HG03159 (cell line): Measurements from ENCODE around the gene AEBP2.
"Not testable (repeated sequence)": the region's sequence is repeated elsewhere in the genome, so short reads cannot be mapped to it uniquely, and the experiment has no call there.

Source experiments
- ATAC-seq: cut with Tn5 transposase; IDR thresholded peaks from one replicate; pipeline ENCODE4 v1.9.1; 2021; ENCODE audit warnings: mild to moderate bottlenecking, moderate library complexity; ENCODE audit not compliant: unreplicated experiment

AEBP2 gene

DNA sequence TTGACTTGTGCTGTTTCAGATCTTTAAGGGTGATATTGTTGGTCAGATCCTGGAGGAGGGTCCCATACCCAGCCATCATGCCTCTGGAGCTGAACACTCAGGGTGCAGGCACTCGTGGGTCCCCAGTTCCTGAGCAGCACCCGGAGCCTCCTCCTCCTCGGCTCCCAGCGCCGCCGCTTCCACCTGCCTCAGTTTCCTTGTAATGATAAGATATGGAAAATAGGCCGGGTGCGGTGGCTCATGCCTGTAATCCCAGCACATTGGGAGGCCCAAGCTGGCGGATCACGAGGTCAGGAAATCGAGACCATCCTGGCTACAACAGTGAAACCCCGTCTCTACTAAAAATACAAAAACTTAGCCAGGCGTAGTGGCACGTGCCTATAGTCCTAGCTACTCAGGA, 20.2 kb upstream of the AEBP2 start:
- no peak for ATAC-seq

DNA sequence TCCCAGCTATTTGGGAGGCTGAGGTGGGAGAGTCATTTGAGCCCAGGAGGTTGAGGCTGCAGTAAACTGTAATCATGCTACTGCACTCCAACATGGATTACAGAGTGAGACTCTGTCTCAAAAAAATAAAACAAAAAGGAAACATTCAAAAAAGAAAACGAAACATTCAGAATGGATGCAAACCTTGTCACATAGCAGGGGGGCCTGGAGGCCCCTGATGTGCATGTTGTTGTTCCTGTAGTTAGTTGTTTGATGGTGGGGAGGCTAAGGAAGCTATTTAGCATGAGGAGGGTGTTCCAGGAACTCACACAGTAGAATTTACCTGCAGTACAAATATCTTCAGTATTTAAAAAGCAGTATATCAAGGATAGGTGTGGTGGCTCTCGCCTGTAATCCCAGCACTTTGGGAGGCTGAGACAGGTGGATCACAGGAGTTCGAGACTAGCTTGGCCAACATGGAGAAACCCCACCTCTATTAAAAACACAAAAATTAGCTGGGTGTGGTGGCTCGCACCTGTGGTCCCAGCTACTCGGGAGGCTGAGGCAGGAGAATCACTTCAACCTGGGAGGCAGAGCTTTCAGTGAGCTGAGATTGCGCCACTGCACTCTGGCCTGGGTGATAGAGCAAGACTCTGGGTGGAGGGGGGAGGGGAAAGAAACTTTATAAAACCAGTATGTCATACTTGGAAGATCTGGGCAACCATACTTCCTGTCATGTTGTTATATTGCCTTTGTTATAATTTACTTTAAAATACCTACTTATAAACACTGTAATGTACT, 17.6 kb upstream of the AEBP2 start:
- no peak for ATAC-seq

DNA sequence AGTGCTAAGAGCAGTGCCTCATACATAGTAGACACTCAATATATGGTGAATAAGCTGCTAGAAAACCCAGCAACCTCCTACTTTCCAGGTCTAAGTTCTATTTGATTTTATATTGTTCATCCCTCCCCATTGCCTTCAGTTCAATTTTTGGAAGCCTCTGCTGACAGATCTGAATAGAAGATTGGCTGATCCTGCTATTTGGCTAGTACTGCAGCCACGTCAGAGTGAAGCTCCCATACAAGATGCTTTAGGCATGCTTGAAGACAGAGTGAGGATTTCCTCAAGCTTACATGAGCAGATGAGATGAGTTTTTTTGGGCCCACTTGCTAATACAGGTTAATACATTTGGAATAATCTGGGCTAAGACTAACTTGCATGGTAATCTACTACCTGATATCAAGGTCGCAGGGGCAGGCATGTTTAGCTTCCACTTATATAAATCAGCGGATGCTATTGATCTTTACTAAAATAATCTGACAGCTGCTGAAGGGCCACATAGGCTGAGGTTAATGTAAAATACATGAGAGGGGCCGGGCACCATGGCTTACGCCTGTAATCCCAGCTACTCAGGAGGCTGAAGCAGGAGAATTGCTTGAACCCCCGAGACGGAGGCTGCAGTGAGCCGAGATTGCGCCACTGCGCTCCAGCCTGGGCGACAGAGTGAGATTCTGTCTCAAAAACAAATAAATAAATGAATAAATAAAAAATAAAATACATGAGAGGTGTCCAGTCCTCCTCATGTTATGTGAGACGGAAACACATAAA, 15.9 kb upstream of the AEBP2 start:
- ATAC-seq = no peak

- ATAC-seq = no peak
These were observed 11.0 kb upstream of the AEBP2 start for GRCh38 chr12:19428246-19428645.

- ATAC-seq = not testable (repeated sequence)
These were observed 9.8 kb upstream of the AEBP2 start for GRCh38 chr12:19429491-19429890.

- no peak for ATAC-seq
These were observed 8.3 kb upstream of the AEBP2 start for GRCh38 chr12:19430988-19431387.

DNA sequence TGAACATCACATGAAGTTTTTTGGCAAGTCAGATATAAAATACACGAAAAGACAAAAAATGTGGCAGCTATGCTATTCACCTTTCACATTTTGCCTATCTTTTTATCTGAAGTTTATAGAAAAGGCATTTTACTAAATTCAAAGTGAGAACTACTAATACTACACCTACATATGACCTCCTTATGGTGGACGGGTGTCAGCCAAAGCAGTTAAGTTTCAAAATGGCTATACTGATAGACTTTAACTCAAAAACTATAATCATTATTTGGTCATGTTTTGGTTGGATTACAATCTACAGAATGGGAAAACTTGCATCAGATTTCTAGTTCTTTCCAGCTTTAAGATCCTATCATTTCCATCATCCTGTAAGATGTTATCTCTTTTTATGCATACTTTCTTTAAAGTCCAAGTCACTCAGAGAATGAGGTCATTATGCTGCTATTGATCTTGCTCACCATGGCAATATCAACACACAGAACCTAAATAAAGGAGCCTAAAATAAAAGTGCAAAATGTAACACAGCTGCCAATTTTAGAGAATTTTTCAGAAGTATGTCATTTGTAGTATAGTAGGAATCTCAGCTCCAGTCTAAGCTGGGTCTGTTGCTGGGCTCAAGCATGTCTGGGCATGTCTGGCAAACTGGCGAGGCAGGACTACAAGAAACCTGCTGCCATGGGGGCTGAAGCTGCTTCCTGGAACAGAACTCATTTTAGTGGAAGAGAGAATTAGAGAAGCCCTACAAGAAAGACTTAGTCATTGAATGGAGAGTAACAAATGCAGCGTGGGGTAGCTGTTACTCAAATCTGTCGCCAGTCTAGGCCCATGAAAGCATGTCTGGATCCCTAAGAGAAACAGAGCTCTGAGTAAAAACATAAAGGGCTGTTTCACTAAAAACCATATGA, 7.6 kb upstream of the AEBP2 start:
- peak; percentile 51 for ATAC-seq

GRCh38 chr12:19432309-19433170, 6.8 kb upstream of the AEBP2 start:
- ATAC-seq = no peak

- ATAC-seq = no peak
These were observed 4.8 kb upstream of the AEBP2 start for GRCh38 chr12:19434538-19434937.

DNA sequence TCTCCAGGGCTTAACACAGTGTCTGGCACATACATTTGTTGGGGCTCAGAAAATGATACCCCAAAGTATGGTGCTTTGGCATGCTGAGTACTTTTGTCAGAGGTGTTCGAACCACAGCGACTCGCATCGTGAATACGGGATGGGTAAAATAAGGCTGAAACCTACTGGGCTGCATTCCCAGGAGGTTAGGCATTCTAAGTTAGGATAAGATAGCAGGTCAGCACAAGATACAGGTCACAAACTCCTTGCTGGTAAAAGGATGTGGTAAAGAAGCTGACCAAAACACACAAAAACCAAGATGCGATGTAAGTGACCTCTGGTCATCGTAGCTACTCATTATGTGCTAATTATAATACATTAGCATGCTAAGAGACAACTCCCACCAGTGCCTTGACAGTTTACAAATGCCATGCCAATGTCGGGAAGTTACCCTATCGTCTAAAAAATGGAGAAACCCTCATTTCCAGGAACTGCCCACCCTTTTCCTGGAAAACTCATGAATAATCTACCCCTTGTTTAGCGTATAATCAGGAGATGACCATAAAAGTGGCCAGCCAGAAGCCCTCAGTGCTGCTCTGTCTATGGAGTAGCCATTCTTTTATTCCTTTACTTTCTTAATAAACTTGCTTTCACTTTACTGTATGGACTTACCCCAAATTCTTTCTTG, 3.3 kb upstream of the AEBP2 start:
- ATAC-seq = no peak

GRCh38 chr12:19436931-19437330, 2.4 kb upstream of the AEBP2 start:
- no peak for ATAC-seq

GRCh38 chr12:19437996-19438395, 1.3 kb upstream of the AEBP2 start:
- ATAC-seq = no peak

- peak; percentile 35 for ATAC-seq
These were observed 947 bp downstream of the AEBP2 start for GRCh38 chr12:19440019-19440858.

DNA sequence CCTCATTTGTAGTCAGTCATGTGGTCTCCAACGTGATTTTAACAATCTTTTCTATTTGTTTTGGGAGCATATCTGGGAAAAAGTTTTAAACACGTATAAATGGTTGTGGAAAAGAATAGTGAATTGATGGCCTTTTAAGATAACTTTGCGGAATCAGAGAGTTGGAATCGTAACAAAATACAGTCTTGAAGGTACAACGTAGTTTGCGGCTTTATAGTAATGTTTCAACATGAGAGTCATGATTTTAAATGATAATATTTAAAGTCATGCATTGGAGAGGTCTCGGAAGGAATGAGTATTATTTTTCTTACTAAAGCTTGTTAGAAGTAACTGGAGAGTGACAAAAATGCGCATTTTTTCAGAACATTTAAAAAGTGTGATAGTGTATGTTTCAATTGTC, 1.6 kb downstream of the AEBP2 start:
- no peak for ATAC-seq

GRCh38 chr12:19443585-19443984, 4.3 kb downstream of the AEBP2 start:
- no peak for ATAC-seq

GRCh38 chr12:19444097-19444496, 4.8 kb downstream of the AEBP2 start:
- ATAC-seq = no peak

DNA sequence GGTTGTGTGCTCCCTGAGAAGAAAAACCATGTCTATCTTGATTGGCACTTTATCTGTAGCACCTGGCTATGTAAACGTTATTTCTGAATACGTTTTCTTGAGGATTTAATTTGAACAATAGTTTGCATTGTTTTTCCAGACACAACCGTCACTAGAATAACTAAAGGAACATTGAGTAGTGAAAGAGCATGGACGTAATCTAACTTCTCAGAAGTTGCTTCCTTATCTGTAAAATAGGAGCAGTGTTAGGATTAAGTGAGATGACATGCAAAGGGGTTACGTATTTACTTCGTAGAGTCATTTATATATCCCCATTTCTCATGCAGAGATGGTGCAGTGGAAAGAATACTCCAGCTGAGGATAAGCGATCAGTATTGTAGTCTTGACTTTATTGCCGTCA, 8.1 kb downstream of the AEBP2 start:
- ATAC-seq = no peak

- no peak for ATAC-seq
These were observed 10.5 kb downstream of the AEBP2 start for GRCh38 chr12:19449814-19450213.

GRCh38 chr12:19450362-19450761, 11.1 kb downstream of the AEBP2 start:
- ATAC-seq = no peak
